HUES6 (cell line): ENCODE data around the gene IL17RD.
A peak's percentile ranks its signal among the peaks of the same experiment; 100 is the strongest.

Experiments
- H3K27ac ChIP-seq: 2 replicates; pipeline ENCODE4 v1.7.0; 2013; ENCODE audit warnings: low read depth, mild to moderate bottlenecking, low read length, inconsistent platforms
- H3K27me3 ChIP-seq: 2 replicates; pipeline ENCODE4 v1.6.1; 2013; ENCODE audit warnings: low read length; ENCODE audit not compliant: control insufficient read depth, insufficient read depth
- H3K36me3 ChIP-seq: 2 replicates; pipeline ENCODE4 v1.6.1; 2013; ENCODE audit warnings: low read length; ENCODE audit not compliant: control insufficient read depth, insufficient read depth
- H3K4me1 ChIP-seq: 2 replicates; pipeline ENCODE4 v1.6.1; 2013; ENCODE audit warnings: low read length; ENCODE audit not compliant: control insufficient read depth, insufficient read depth
- H3K4me3 ChIP-seq: 2 replicates; pipeline ENCODE4 v1.5.1; 2013; ENCODE audit warnings: low read depth, low read length
- H3K9ac ChIP-seq: one replicate; pipeline ENCODE4 v1.6.1; 2013; ENCODE audit warnings: mild to moderate bottlenecking, low read length
- H3K9me3 ChIP-seq: 2 replicates; pipeline ENCODE4 v1.6.1; 2013; ENCODE audit warnings: low read depth, low read length; ENCODE audit not compliant: control insufficient read depth, insufficient read depth

The IL17RD gene

GRCh38 chr3:57130571-57131209 lies 34.5 kb downstream of the IL17RD start:
- Histone ChIP-seq H3K36me3 (no peaks in the 10 kb centered on the region), H3K27me3 (0 out of 2 replicates have a peak, but pooled peaks cover under 1% of the 10 kb centered on the region), H3K9me3 (no peaks in the 10 kb centered on the region), H3K4me1 (peaks cover 78% of the 10 kb centered on the region), H3K4me3 (peak overlapping the region; percentile 32; the same call in 1 of the 2 replicates), H3K27ac (peak overlapping the region; percentile 96), H3K9ac (peak overlapping the region; percentile 86)

- Histone ChIP-seq H3K4me1 (peaks cover 88% of the 10 kb centered on the region), H3K4me3 (peak overlapping the region; percentile 20; the same call in 1 of the 2 replicates), H3K9me3 (no peaks in the 10 kb centered on the region), H3K9ac (peak overlapping the region; percentile 86), H3K27me3 (peaks cover 6% of the 10 kb centered on the region; the same call in 1 of the 2 replicates), H3K27ac (peak overlapping the region; percentile 96), H3K36me3 (no peaks in the 10 kb centered on the region)
Observed at GRCh38 chr3:57128826-57129667, 36.1 kb downstream of the IL17RD start.

GRCh38 chr3:57127891-57128518 lies 37.1 kb downstream of the IL17RD start:
- peaks cover 85% of the 10 kb centered on the region for H3K4me1 ChIP-seq
- no peaks in the 10 kb centered on the region for H3K9me3 ChIP-seq
- peak overlapping the region; percentile 86 for H3K9ac ChIP-seq
- peak overlapping the region; percentile 96; the same call in 1 of the 2 replicates for H3K27ac ChIP-seq
- peaks cover 5% of the 10 kb centered on the region for H3K36me3 ChIP-seq
- no peak overlapping the region for H3K4me3 ChIP-seq
- H3K27me3 ChIP-seq, result peaks cover 6% of the 10 kb centered on the region; the same call in 1 of the 2 replicates

GRCh38 chr3:57126244-57126643 lies 38.9 kb downstream of the IL17RD start:
- Histone ChIP-seq H3K9ac (no peak overlapping the region), H3K4me1 (peaks cover 78% of the 10 kb centered on the region), H3K4me3 (no peak overlapping the region), H3K27me3 (peaks cover 6% of the 10 kb centered on the region; the same call in 1 of the 2 replicates), H3K36me3 (peaks cover 9% of the 10 kb centered on the region), H3K27ac (peak overlapping the region; percentile 64; the same call in 1 of the 2 replicates), H3K9me3 (no peaks in the 10 kb centered on the region)

DNA sequence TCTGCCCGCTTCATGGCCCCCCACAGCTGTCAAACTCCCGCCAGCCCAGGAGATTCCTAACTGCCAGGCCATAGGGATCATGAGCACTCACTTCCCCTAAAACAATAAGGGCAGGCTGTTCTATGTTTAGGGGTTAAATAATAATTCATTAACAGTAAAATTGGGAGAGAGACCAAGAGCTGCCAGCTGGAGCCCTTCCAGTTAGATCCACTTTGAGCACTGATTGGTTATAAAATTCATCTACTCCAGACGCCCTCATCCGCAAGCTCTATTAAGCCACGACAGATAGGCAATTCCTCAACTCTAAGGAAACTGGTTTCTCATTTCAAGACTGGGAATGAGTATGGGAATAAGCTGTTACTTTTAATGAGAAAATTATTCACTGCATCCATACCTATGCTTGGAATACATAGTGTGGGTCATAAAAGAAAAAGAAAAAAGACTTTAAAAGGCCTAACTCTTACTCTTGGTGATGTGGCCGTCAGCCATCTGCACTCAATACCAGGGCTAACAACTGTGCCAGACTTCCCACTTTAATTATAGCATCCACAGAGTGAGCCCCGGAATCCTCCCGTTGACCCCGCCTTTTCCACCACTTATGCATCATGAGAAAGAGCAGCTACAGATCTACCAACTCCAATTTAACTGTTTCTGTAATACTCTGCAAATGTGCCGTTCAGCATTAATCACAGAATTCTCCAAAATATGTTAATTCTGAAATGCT lies 44.5 kb downstream of the IL17RD start:
- H3K4me1 ChIP-seq, result peaks cover 35% of the 10 kb centered on the region
- H3K4me3 ChIP-seq, result no peak overlapping the region
- no peaks in the 10 kb centered on the region for H3K9me3 ChIP-seq
- H3K27ac ChIP-seq, result no peak overlapping the region
- H3K36me3 ChIP-seq, result peaks cover 20% of the 10 kb centered on the region
- peaks cover 4% of the 10 kb centered on the region; the same call in 1 of the 2 replicates for H3K27me3 ChIP-seq
- no peak overlapping the region for H3K9ac ChIP-seq

DNA sequence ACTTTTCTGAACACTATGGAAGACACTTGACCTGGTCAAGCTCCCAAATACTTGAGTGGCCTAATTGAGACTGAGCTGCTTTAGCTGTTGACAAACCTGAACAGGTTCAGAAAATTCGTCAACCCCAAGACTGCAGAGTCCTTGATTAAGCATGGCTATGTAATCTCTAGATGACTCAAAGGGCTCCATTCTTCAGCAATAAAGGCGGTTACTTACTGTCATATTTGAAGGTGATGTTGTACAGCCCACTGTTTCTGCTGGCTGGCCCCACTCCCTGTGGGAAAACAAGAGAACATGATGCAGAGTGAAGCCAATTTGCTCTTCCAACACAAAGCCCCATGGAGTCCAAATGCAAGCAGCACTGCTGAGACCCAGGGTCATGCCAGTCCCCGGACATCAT lies 45.1 kb downstream of the IL17RD start:
- Histone ChIP-seq H3K27ac (no peak overlapping the region), H3K9ac (no peak overlapping the region), H3K4me3 (no peak overlapping the region), H3K4me1 (peaks cover 35% of the 10 kb centered on the region), H3K9me3 (no peaks in the 10 kb centered on the region), H3K36me3 (peaks cover 24% of the 10 kb centered on the region), H3K27me3 (no peaks in the 10 kb centered on the region)

- no peak overlapping the region for H3K4me3 ChIP-seq
- H3K9me3 ChIP-seq, result no peaks in the 10 kb centered on the region
- H3K36me3 ChIP-seq, result peaks cover 32% of the 10 kb centered on the region
- H3K9ac ChIP-seq, result no peak overlapping the region
- H3K27ac ChIP-seq, result no peak overlapping the region
- no peaks in the 10 kb centered on the region for H3K27me3 ChIP-seq
- H3K4me1 ChIP-seq, result peaks cover 20% of the 10 kb centered on the region
Observed at GRCh38 chr3:57118254-57118653, 46.9 kb downstream of the IL17RD start.

- Histone ChIP-seq H3K36me3 (peaks cover 37% of the 10 kb centered on the region), H3K4me3 (no peak overlapping the region), H3K9ac (no peak overlapping the region), H3K27me3 (no peaks in the 10 kb centered on the region), H3K9me3 (no peaks in the 10 kb centered on the region), H3K27ac (no peak overlapping the region), H3K4me1 (peaks cover 15% of the 10 kb centered on the region)
Observed at GRCh38 chr3:57116501-57116900, 48.7 kb downstream of the IL17RD start.

DNA sequence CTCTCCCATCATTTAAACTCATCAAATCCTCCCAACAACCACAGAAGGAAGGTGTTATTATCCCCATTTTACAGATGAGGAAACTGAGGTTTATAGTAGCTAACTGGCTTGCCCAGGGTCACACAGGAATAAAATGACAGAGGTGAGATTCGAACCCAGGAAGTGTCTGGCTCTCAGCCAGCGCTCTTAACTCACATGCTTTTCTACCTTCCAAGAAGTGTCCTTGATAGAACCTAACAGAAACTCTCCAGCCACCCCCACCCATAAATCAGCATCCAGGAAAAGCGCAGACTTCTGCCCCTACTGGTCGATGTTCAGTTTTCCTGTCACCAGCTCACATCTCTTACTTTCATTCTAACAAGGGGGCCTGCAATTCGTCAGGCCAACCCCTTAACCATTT lies 52.9 kb downstream of the IL17RD start:
- H3K27me3 ChIP-seq, result no peaks in the 10 kb centered on the region
- H3K4me3 ChIP-seq, result no peak overlapping the region
- peak overlapping the region; percentile 32; the same call in 1 of the 2 replicates for H3K27ac ChIP-seq
- peaks cover 63% of the 10 kb centered on the region for H3K36me3 ChIP-seq
- H3K9me3 ChIP-seq, result no peaks in the 10 kb centered on the region
- H3K4me1 ChIP-seq, result peaks cover 33% of the 10 kb centered on the region
- no peak overlapping the region for H3K9ac ChIP-seq

DNA sequence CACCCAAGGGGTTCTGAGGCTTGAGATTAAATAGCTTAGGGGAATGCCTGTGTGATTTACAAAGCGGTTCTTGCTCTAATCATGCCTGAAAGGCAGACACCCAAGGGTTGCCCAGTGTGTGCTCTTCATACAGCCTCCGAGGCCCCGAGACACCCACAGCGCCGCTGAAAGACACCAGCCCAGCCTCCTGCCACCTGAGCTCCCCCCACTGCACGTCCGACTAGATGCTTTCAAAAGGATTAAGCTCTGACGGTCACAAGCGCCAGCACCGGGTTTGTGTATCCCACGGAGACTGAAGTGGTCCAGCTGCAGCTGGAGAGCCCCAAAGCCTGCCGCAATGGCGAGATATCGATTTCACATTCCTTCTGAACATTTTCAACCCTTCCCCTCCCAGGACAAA lies 54.4 kb downstream of the IL17RD start:
- peaks cover 31% of the 10 kb centered on the region for H3K4me1 ChIP-seq
- no peaks in the 10 kb centered on the region for H3K9me3 ChIP-seq
- H3K4me3 ChIP-seq, result no peak overlapping the region
- no peak overlapping the region for H3K9ac ChIP-seq
- H3K27ac ChIP-seq, result peak overlapping the region; percentile 38; the same call in 1 of the 2 replicates
- no peaks in the 10 kb centered on the region for H3K27me3 ChIP-seq
- peaks cover 72% of the 10 kb centered on the region for H3K36me3 ChIP-seq
